ENCODE results near the gene DEGS1. TPM values are rescaled to one million over a fixed set of nuclear protein-coding genes. Genes with fewer than 3 reads are reported as not detected.

DEGS1 gene
- total RNA-seq, 4 donors from 2014 or later: 35.9 to 119 (median 53.2) TPM

GRCh38 chr1:224223819-224224714 lies 41.0 kb downstream of the DEGS1 start:
- H3K27ac ChIP-seq: no peak overlapping the region
- H3K4me1 ChIP-seq: no peaks in the 10 kb centered on the region
- no peak for TF ChIP-seq POLR2A (IDR thresholded peaks at IDR 0.05)
- TF ChIP-seq CTCF (IDR thresholded peaks at IDR 0.05): no peak
- intact Hi-C loops (cut with DNase I; ENCODE audit: low total_unique reads): no loop called here
- DNase-seq: no peak
- H3K36me3 ChIP-seq: no peaks in the 10 kb centered on the region
- no peaks in the 10 kb centered on the region for H3K27me3 ChIP-seq
- no peak overlapping the region for H3K4me3 ChIP-seq
- H3K9me3 ChIP-seq: no peaks in the 10 kb centered on the region

GRCh38 chr1:224226849-224227502 lies 43.9 kb downstream of the DEGS1 start:
- Histone ChIP-seq H3K4me1 (no peaks in the 10 kb centered on the region), H3K9me3 (no peaks in the 10 kb centered on the region), H3K27ac (no peak overlapping the region), H3K4me3 (no peak overlapping the region), H3K36me3 (no peaks in the 10 kb centered on the region), H3K27me3 (no peaks in the 10 kb centered on the region)
- TF ChIP-seq CTCF (IDR thresholded peaks at IDR 0.05) (no peak), POLR2A (IDR thresholded peaks at IDR 0.05) (no peak)
- no peak for DNase-seq
- intact Hi-C loops (cut with DNase I; ENCODE audit: low total_unique reads): no loop called here

GRCh38 chr1:224234017-224234416 lies 51.0 kb downstream of the DEGS1 start:
- Histone ChIP-seq H3K9me3 (no peaks in the 10 kb centered on the region), H3K27me3 (no peaks in the 10 kb centered on the region), H3K36me3 (no peaks in the 10 kb centered on the region), H3K27ac (no peak overlapping the region), H3K4me1 (no peaks in the 10 kb centered on the region), H3K4me3 (no peak overlapping the region)
- TF ChIP-seq CTCF (IDR thresholded peaks at IDR 0.05) (no peak), POLR2A (IDR thresholded peaks at IDR 0.05) (no peak)
- no peak for DNase-seq
- intact Hi-C loops (cut with DNase I; ENCODE audit: low total_unique reads): no loop called here

GRCh38 chr1:224235813-224236493 lies 52.9 kb downstream of the DEGS1 start:
- DNase-seq: no peak
- intact Hi-C loops (cut with DNase I; ENCODE audit: low total_unique reads): no loop called here
- H3K27ac ChIP-seq: no peak overlapping the region
- no peaks in the 10 kb centered on the region for H3K4me1 ChIP-seq
- TF ChIP-seq POLR2A (IDR thresholded peaks at IDR 0.05): no peak
- no peak for TF ChIP-seq CTCF (IDR thresholded peaks at IDR 0.05)
- no peaks in the 10 kb centered on the region for H3K27me3 ChIP-seq
- H3K36me3 ChIP-seq: no peaks in the 10 kb centered on the region
- no peak overlapping the region for H3K4me3 ChIP-seq
- no peaks in the 10 kb centered on the region for H3K9me3 ChIP-seq
